Measurements from ENCODE around the gene HERC6. TPM values are rescaled to one million over a fixed set of nuclear protein-coding genes. Genes with fewer than 3 reads are reported as not detected.

Gene HERC6
- total RNA-seq, 1 experiment from 2014 or later = 4.9 TPM

GRCh38 chr4:88411491-88412096 is 32.9 kb downstream of the HERC6 start:
- Histone ChIP-seq H3K27me3 (ENCODE audit: insufficient read depth, low read depth) (no peaks in the 10 kb centered on the region), H3K4me1 (replicated peaks; ENCODE audit: insufficient read depth) (peaks cover 8% of the 10 kb centered on the region), H3K9me2 (ENCODE audit: insufficient read depth) (no peaks in the 10 kb centered on the region), H3K4me2 (no peak overlapping the region), H3K79me2 (ENCODE audit: low read depth) (no peaks in the 10 kb centered on the region), H4K20me1 (ENCODE audit: insufficient read depth) (no peaks in the 10 kb centered on the region), H2AFZ (no peak overlapping the region), H3K27ac (no peak overlapping the region), H3F3A (ENCODE audit: insufficient read depth, low read depth) (no peaks in the 10 kb centered on the region; the same call in 1 of the 2 replicates), H3K36me3 (ENCODE audit: low read depth) (no peaks in the 10 kb centered on the region), H3K9me3 (ENCODE audit: insufficient read depth, low read depth) (no peaks in the 10 kb centered on the region), H3K4me3 (no peak overlapping the region)
- peak in 1 of 2 experiments; percentile 45 for DNase-seq
- ChIA-PET CTCF (no interaction called here), POLR2A (ENCODE audit: unreplicated experiment) (interaction anchor here (0.7 kb wide), 1 partner anchor 130 kb away, joined by 7 read pairs; no protein-coding TSS in a partner anchor)
- TF ChIP-seq CTCF (conservative IDR thresholded peaks at IDR 0.05) (no peak), EZH2 (IDR thresholded peaks at IDR 0.05; ENCODE audit: low read depth) (no peak)
- no TSS peak for BruUV-seq (replicated peaks)
- intact Hi-C loops (cut with micrococcal nuclease; ENCODE audit: unreplicated experiment) = no loop called here

DNA sequence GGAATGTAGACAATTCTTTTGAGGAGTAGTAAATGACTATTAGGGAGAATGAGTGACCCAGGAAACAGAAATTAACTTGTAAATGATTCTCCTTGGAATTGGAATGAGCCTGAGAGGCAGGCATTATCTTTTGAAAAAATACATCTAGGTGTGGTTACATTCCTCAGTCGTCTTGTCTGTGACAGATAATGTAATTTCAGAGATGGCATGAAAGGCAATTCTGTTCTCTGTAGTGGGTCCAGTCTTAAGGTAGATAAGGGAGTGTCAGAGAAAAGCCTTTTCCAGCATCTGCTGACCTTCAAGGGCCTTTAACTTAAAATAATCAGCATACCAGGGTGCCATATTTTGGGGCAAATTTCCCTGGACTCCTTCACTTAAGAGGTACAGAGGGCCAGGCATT is 35.1 kb downstream of the HERC6 start:
- peaks cover 8% of the 10 kb centered on the region for H3K4me1 ChIP-seq (replicated peaks; ENCODE audit: insufficient read depth)
- TF ChIP-seq CTCF (conservative IDR thresholded peaks at IDR 0.05) = no peak
- no peak for TF ChIP-seq EZH2 (IDR thresholded peaks at IDR 0.05; ENCODE audit: low read depth)
- no peaks in the 10 kb centered on the region for H3K27me3 ChIP-seq (ENCODE audit: insufficient read depth, low read depth)
- no peaks in the 10 kb centered on the region; the same call in 1 of the 2 replicates for H3F3A ChIP-seq (ENCODE audit: insufficient read depth, low read depth)
- DNase-seq = no peak
- no peak overlapping the region for H3K4me3 ChIP-seq
- H3K9me2 ChIP-seq (ENCODE audit: insufficient read depth) = no peaks in the 10 kb centered on the region
- no peaks in the 10 kb centered on the region for H4K20me1 ChIP-seq (ENCODE audit: insufficient read depth)
- no peaks in the 10 kb centered on the region for H3K36me3 ChIP-seq (ENCODE audit: low read depth)
- ChIA-PET CTCF (no interaction called here), POLR2A (ENCODE audit: unreplicated experiment) (interaction anchor here (0.7 kb wide), 1 partner anchor 199 kb away, joined by 7 read pairs; no protein-coding TSS in a partner anchor)
- intact Hi-C loops (cut with micrococcal nuclease; ENCODE audit: unreplicated experiment) = no loop called here
- no peaks in the 10 kb centered on the region for H3K79me2 ChIP-seq (ENCODE audit: low read depth)
- H2AFZ ChIP-seq = no peak overlapping the region
- no TSS peak for BruUV-seq (replicated peaks)
- no peak overlapping the region for H3K4me2 ChIP-seq
- no peaks in the 10 kb centered on the region for H3K9me3 ChIP-seq (ENCODE audit: insufficient read depth, low read depth)
- no peak overlapping the region for H3K27ac ChIP-seq

DNA sequence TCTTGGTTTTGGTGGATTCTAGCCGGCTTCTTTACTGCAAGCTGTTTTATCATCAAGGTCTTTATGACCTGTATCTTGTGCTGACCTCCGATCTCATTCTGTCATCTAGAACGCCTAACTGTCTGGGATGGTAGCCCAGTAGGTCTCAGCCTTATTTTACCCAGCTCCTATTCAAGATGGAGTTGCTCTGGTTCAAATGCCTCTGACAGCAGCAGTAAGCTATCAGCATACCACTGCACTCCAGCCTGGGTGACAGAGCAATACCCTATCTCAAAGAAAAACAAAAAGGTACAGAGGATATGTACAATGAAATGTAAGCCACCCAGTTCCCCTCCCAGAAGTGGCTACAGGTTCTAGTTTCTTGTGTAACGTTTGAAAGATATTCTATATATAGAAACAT is 36.1 kb downstream of the HERC6 start:
- Histone ChIP-seq H3K4me3 (no peak overlapping the region), H4K20me1 (ENCODE audit: insufficient read depth) (no peaks in the 10 kb centered on the region), H3K27me3 (ENCODE audit: insufficient read depth, low read depth) (no peaks in the 10 kb centered on the region), H3F3A (ENCODE audit: insufficient read depth, low read depth) (no peaks in the 10 kb centered on the region; the same call in 1 of the 2 replicates), H3K9me2 (ENCODE audit: insufficient read depth) (no peaks in the 10 kb centered on the region), H3K36me3 (ENCODE audit: low read depth) (no peaks in the 10 kb centered on the region), H2AFZ (no peak overlapping the region), H3K4me2 (no peak overlapping the region), H3K9me3 (ENCODE audit: insufficient read depth, low read depth) (no peaks in the 10 kb centered on the region), H3K4me1 (replicated peaks; ENCODE audit: insufficient read depth) (peaks cover 8% of the 10 kb centered on the region), H3K79me2 (ENCODE audit: low read depth) (no peaks in the 10 kb centered on the region), H3K27ac (no peak overlapping the region)
- POLR2A ChIA-PET (ENCODE audit: unreplicated experiment) = no interaction called here
- intact Hi-C loops (cut with micrococcal nuclease; ENCODE audit: unreplicated experiment) = no loop called here
- no TSS peak for BruUV-seq (replicated peaks)
- no peak for TF ChIP-seq CTCF (conservative IDR thresholded peaks at IDR 0.05)
- TF ChIP-seq EZH2 (IDR thresholded peaks at IDR 0.05; ENCODE audit: low read depth) = no peak
- CTCF ChIA-PET = no interaction called here
- DNase-seq = no peak
